ENCODE measurements around the gene HBZ.
"Not testable (repeated sequence)": the region's sequence is repeated elsewhere in the genome, so short reads cannot be mapped to it uniquely, and the experiment has no call there.

HBZ gene

GRCh38 chr16:133716-134115, 18.7 kb upstream of the HBZ start:
- DNase-seq (ENCODE audit: low read depth, low spot score) = no peak

DNA sequence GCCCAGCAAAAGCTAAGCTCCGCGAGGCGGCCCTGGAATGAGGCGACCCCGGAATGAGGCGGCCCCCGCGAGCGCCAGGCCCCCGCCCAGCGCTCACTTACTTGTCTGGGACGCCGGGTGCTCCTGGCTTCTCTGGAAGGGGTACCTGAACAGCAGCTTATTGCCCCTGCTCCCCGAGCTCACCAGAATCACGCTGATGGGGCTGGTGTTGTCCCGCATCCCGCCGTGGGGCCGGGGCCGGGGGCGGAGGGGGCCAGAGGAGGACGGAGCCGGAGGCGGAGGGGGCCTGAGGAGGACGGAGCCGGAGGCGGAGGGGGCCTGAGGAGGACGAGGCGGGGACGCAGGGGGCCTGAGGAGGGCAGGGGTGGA, 14.4 kb upstream of the HBZ start:
- no peak for DNase-seq (ENCODE audit: low read depth, low spot score)

GRCh38 chr16:140175-140857, 12.1 kb upstream of the HBZ start:
- no peak for DNase-seq (ENCODE audit: low read depth, low spot score)

DNA sequence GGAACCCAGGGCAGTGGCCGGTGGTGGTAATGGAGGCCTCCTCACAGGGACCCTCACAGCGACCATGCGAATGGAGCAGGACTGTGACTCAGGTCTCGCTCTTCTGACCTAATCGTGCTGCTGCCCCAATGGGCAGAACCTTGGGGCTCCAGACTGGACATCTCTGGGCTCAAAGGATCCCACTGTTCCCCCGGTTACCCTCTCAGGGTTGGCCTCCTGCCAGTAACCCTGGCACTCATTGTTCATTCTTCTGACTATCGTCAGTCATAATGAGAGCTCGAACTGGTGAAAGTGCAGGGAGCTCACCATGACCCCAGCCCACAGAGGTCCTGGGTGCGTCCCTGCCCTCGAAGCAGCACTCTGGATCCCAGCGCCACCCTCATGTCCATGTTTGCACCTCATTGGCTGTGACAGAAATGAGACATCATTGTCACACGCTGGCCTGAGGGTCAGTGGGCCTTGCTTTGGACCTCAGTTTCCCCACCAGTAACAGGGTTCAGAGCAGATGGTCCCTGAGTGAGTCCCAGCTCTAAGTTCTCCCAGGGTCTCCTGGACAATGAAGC, 10.0 kb upstream of the HBZ start:
- no peak for DNase-seq (ENCODE audit: low read depth, low spot score)

DNA sequence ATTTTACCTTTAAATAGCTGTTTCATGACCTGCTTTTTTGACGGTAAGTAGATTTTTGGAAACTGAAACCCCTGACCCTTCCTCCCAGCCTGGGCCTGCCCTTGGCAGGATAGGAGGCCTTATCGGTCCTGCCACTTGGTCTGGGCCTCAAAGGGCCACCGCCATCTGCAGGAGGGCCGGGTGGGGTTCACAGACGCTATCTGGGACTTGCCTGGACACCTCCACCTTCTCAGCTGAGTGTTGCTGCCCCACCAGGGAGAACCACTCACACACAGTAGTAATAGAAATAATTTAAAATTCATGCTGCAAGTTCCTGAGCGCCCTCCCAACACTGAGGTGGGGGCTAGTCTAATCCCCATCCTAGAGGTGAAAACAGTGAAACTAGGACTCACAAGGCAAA, 9.4 kb upstream of the HBZ start:
- no peak for DNase-seq (ENCODE audit: low read depth, low spot score)

GRCh38 chr16:143456-143855, 9.0 kb upstream of the HBZ start:
- no peak for DNase-seq (ENCODE audit: low read depth, low spot score)

- no peak for DNase-seq (ENCODE audit: low read depth, low spot score)
These were observed 7.6 kb upstream of the HBZ start for GRCh38 chr16:144797-145252.

DNA sequence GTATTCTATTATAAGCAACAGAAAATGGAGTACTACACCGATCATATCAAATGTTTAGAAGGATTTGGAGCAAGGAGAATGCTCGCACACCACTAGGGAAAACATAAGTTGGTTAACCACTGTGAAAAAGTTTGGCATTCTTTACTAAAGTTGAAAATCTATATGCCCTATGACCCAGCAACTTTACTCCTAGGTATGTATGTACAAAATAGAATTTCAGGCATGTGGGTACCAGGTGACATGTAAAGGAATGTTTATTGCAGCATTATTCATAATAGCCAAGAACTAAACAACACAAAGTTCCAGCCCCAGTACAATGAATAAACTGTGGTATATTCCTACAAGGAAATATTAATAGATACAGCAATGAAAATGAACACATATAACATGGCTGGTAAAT, 5.8 kb upstream of the HBZ start:
- DNase-seq (ENCODE audit: low read depth, low spot score) = no peak

- no peak for DNase-seq (ENCODE audit: low read depth, low spot score)
These were observed 3.3 kb upstream of the HBZ start for GRCh38 chr16:149024-149660.

DNA sequence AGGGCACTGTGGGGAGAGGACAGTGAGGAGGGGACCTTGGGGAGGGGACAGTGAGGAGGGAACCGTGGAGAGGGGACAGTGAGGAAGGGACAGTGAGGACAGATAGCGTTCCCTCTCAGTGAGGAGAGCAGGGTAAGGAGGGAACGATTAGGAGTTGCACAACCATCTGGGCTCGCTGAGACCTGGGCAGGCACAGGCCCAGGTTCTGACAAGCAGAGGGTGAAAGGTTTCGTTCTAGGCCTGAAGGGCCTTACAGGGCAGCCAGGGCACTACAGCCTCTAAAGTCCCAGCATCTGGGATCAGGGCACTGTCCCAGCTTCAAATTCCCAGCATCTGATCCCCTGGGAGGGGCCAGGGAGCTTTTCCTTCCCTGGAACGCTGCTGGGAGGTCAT, 681 bp downstream of the HBZ start:
- DNase-seq (ENCODE audit: low read depth, low spot score) = not testable (repeated sequence)

DNA sequence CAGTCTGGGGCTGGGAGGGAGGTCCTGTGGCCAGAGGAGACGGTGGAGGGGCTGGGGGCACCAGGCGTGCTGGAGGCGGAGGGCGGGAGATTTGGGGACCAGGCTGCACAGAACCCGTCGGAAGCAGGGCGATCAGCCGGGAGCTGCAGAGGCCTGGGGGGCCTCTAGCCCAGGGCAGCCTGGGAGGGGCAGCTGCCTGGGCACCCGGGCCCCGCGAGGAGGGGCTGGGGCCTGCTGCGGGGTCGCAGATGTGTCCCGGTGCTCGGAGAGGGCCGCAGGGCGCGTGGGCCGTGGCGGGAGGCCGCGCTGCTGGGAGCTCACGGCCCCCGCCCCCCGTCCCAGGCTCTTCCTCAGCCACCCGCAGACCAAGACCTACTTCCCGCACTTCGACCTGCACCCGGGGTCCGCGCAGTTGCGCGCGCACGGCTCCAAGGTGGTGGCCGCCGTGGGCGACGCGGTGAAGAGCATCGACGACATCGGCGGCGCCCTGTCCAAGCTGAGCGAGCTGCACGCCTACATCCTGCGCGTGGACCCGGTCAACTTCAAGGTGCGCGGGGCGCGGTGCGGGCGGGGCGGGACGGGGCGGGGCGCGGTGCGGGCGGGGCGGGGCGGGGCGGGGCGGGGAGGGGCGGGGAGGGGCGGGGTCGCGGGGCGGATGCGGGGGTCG, 1.2 kb downstream of the HBZ start:
- DNase-seq (ENCODE audit: low read depth, low spot score) = not testable (repeated sequence)

GRCh38 chr16:154217-155030, 2.0 kb downstream of the HBZ start:
- no peak for DNase-seq (ENCODE audit: low read depth, low spot score)

- no peak for DNase-seq (ENCODE audit: low read depth, low spot score)
These were observed 2.6 kb downstream of the HBZ start for GRCh38 chr16:155031-155398.

- DNase-seq (ENCODE audit: low read depth, low spot score) = no peak
These were observed 6.8 kb downstream of the HBZ start for GRCh38 chr16:159136-159849.

DNA sequence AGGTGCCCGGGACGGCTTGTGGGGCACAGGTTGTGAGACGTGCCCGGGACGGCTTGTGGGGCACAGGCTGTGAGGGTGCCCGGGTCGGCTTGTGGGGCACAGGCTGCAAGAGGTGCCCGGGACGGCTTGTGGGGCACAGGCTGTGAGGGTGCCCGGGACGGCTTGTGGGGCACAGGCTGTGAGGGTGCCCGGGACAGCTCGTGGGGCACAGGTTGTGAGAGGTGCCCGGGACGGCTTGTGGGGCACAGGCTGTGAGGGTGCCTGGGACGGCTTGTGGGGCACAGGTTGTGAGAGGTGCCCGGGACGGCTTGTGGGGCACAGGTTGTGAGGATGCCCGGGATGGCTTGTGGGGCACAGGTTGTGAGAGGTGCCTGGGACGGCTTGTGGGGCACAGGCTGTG, 7.8 kb downstream of the HBZ start:
- not testable (repeated sequence) for DNase-seq (ENCODE audit: low read depth, low spot score)

GRCh38 chr16:160691-161190, 8.3 kb downstream of the HBZ start:
- DNase-seq (ENCODE audit: low read depth, low spot score) = no peak

DNA sequence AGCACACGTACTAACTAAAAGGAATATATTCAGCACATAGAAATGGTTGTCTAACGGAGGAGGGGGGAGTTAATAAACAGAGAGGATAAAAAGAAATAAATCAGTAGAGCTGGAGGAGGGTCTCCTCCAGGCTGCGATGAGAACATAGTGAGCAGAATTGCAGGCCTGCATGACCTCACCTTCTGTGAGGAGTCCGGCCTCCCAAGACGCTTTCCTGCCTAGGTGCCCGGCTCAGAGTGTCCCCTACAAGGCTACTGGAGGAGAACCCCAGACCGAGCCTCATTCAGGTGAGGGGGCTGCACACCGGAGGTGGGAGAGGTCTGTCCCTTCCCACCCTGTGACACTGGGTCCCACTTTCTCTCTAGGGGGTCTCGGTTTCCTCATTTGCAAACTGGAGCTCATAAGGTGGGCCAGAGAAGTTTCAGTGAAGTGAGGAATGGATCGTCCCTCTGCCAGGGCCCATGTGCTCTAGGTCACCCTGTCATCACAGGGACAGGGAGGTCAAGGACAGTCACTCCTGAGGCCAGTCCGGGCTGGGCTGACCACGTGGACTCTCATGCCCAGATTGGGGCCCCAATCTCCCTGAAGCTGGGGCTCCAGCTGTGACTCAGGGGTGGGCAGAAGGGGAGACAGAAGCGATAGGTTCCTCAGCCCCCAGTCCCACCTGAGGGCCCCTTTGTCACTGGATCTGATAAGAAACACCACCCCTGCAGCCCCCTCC, 10.0 kb downstream of the HBZ start:
- DNase-seq (ENCODE audit: low read depth, low spot score) = no peak

GRCh38 chr16:163139-163538, 10.7 kb downstream of the HBZ start:
- not testable (repeated sequence) for DNase-seq (ENCODE audit: low read depth, low spot score)

DNA sequence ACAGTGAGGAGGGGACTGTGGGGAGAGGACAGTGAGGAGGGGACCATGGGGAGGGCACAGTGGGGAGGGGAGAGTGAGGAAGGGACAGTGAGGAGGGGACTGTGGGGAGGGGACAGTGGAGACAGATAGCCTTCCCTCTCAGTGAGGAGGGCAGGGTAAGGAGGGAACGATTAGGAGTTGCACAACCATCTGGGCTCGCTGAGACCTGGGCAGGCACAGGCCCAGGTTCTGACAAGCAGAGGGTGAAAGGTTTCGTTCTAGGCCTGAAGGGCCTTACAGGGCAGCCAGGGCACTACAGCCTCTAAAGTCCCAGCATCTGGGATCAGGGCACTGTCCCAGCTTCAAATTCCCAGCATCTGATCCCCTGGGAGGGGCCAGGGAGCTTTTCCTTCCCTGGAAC, 11.3 kb downstream of the HBZ start:
- DNase-seq (ENCODE audit: low read depth, low spot score) = not testable (repeated sequence)

GRCh38 chr16:164134-164823, 11.8 kb downstream of the HBZ start:
- not testable (repeated sequence) for DNase-seq (ENCODE audit: low read depth, low spot score)
